IPS-15b (cell line): ENCODE results near the gene PPIP5K2.
"Not testable (repeated sequence)": the region's sequence is repeated elsewhere in the genome, so short reads cannot be mapped to it uniquely, and the experiment has no call there.

Experiments
- H3K27me3 ChIP-seq: one replicate; pipeline ENCODE4 v1.6.1; 2013; ENCODE audit warnings: low read length; ENCODE audit not compliant: control insufficient read depth, insufficient read depth
- H3K36me3 ChIP-seq: one replicate; pipeline ENCODE4 v1.6.1; 2013; ENCODE audit warnings: low read length; ENCODE audit not compliant: control insufficient read depth, insufficient read depth
- H3K4me1 ChIP-seq: one replicate; pipeline ENCODE4 v1.6.1; 2013; ENCODE audit warnings: mild to moderate bottlenecking, low read length; ENCODE audit not compliant: control insufficient read depth, insufficient read depth
- H3K4me3 ChIP-seq: one replicate; pipeline ENCODE4 v1.5.1; 2013; ENCODE audit warnings: low read depth, low read length
- H3K9ac ChIP-seq: one replicate; pipeline ENCODE4 v1.6.1; 2013; ENCODE audit warnings: low read depth, mild to moderate bottlenecking, low read length
- H3K9me3 ChIP-seq: one replicate; pipeline ENCODE4 v1.6.1; 2013; ENCODE audit warnings: mild to moderate bottlenecking, low read length; ENCODE audit not compliant: control insufficient read depth, insufficient read depth

The PPIP5K2 gene

GRCh38 chr5:103174147-103174546 is 54.0 kb downstream of the PPIP5K2 start:
- Histone ChIP-seq H3K9me3 (no peaks in the 10 kb centered on the region), H3K27me3 (no peaks in the 10 kb centered on the region), H3K4me1 (no peaks in the 10 kb centered on the region), H3K4me3 (no peak overlapping the region), H3K9ac (no peak overlapping the region), H3K36me3 (no peaks in the 10 kb centered on the region)

- H3K4me3 ChIP-seq = no peak overlapping the region
- no peaks in the 10 kb centered on the region for H3K36me3 ChIP-seq
- no peaks in the 10 kb centered on the region for H3K27me3 ChIP-seq
- H3K9ac ChIP-seq = no peak overlapping the region
- no peaks in the 10 kb centered on the region for H3K9me3 ChIP-seq
- H3K4me1 ChIP-seq = no peaks in the 10 kb centered on the region
Observed at GRCh38 chr5:103177543-103177942, 57.4 kb downstream of the PPIP5K2 start.

- no peaks in the 10 kb centered on the region for H3K36me3 ChIP-seq
- H3K9me3 ChIP-seq = no peaks in the 10 kb centered on the region
- H3K9ac ChIP-seq = no peak overlapping the region
- no peak overlapping the region for H3K4me3 ChIP-seq
- H3K4me1 ChIP-seq = no peaks in the 10 kb centered on the region
- H3K27me3 ChIP-seq = no peaks in the 10 kb centered on the region
Observed at GRCh38 chr5:103178167-103178566, 58.1 kb downstream of the PPIP5K2 start.

- Histone ChIP-seq H3K4me1 (no peaks in the 10 kb centered on the region), H3K36me3 (no peaks in the 10 kb centered on the region), H3K9me3 (no peaks in the 10 kb centered on the region), H3K27me3 (no peaks in the 10 kb centered on the region), H3K4me3 (no peak overlapping the region), H3K9ac (no peak overlapping the region)
Observed at GRCh38 chr5:103186152-103186551, 66.1 kb downstream of the PPIP5K2 start.

GRCh38 chr5:103188436-103188835 is 68.3 kb downstream of the PPIP5K2 start:
- Histone ChIP-seq H3K27me3 (no peaks in the 10 kb centered on the region), H3K9me3 (no peaks in the 10 kb centered on the region), H3K9ac (no peak overlapping the region), H3K4me1 (no peaks in the 10 kb centered on the region), H3K36me3 (no peaks in the 10 kb centered on the region), H3K4me3 (no peak overlapping the region)

- Histone ChIP-seq H3K27me3 (no peaks in the 10 kb centered on the region), H3K9ac (no peak overlapping the region), H3K4me1 (no peaks in the 10 kb centered on the region), H3K36me3 (no peaks in the 10 kb centered on the region), H3K4me3 (no peak overlapping the region), H3K9me3 (no peaks in the 10 kb centered on the region)
Observed at GRCh38 chr5:103203226-103203625, 83.1 kb downstream of the PPIP5K2 start.

GRCh38 chr5:103204990-103205389 is 84.9 kb downstream of the PPIP5K2 start:
- not testable (repeated sequence) for H3K36me3 ChIP-seq, H3K4me3 ChIP-seq, H3K4me1 ChIP-seq

GRCh38 chr5:103205991-103206700 is 86.0 kb downstream of the PPIP5K2 start:
- Histone ChIP-seq H3K9ac (no peak overlapping the region), H3K4me3 (no peak overlapping the region), H3K4me1 (no peaks in the 10 kb centered on the region), H3K9me3 (no peaks in the 10 kb centered on the region), H3K27me3 (no peaks in the 10 kb centered on the region), H3K36me3 (no peaks in the 10 kb centered on the region)

More at GRCh38 chr5:103204990-103205389, 84.9 kb downstream of the PPIP5K2 start:
- not testable (repeated sequence) for H3K9me3 ChIP-seq, H3K9ac ChIP-seq, H3K27me3 ChIP-seq

GRCh38 chr5:103207011-103207410 is 86.9 kb downstream of the PPIP5K2 start:
- Histone ChIP-seq H3K36me3 (no peaks in the 10 kb centered on the region), H3K4me1 (peaks cover 4% of the 10 kb centered on the region), H3K27me3 (no peaks in the 10 kb centered on the region), H3K4me3 (no peak overlapping the region), H3K9me3 (no peaks in the 10 kb centered on the region), H3K9ac (no peak overlapping the region)

GRCh38 chr5:103207653-103208052 is 87.6 kb downstream of the PPIP5K2 start:
- H3K9me3 ChIP-seq = no peaks in the 10 kb centered on the region

GRCh38 chr5:103208460-103208859 is 88.4 kb downstream of the PPIP5K2 start:
- no peaks in the 10 kb centered on the region for H3K27me3 ChIP-seq
- H3K4me3 ChIP-seq = no peak overlapping the region
- no peaks in the 10 kb centered on the region for H3K36me3 ChIP-seq
- no peak overlapping the region for H3K9ac ChIP-seq
- H3K4me1 ChIP-seq = peaks cover 4% of the 10 kb centered on the region
- no peaks in the 10 kb centered on the region for H3K9me3 ChIP-seq

More at GRCh38 chr5:103207653-103208052, 87.6 kb downstream of the PPIP5K2 start:
- no peaks in the 10 kb centered on the region for H3K36me3 ChIP-seq
- H3K4me3 ChIP-seq = no peak overlapping the region
- H3K27me3 ChIP-seq = no peaks in the 10 kb centered on the region
- H3K9ac ChIP-seq = no peak overlapping the region
- peaks cover 4% of the 10 kb centered on the region for H3K4me1 ChIP-seq

- Histone ChIP-seq H3K9me3 (no peaks in the 10 kb centered on the region), H3K4me1 (peaks cover 4% of the 10 kb centered on the region), H3K9ac (no peak overlapping the region), H3K27me3 (no peaks in the 10 kb centered on the region), H3K36me3 (no peaks in the 10 kb centered on the region), H3K4me3 (no peak overlapping the region)
Observed at GRCh38 chr5:103209065-103209464, 89.0 kb downstream of the PPIP5K2 start.
